AG04450 (cell line): ENCODE measurements around the gene KDELR3. TPM values are rescaled to one million over a fixed set of nuclear protein-coding genes. Genes with fewer than 3 reads are reported as not detected.

Experiments used
- CTCF ChIA-PET: fragments of 300-600, 350-600 bp; formaldehyde crosslinking; extraction: SDS; loops from one replicate; lab custom pipeline; 2022; ENCODE audit warnings: antibody characterized with exemption, inconsistent platforms; lab: Charles Lee
- POLR2A ChIA-PET: fragments of 350-600 bp; formaldehyde crosslinking; extraction: SDS; loops from one replicate; lab custom pipeline; 2021; ENCODE audit warnings: antibody characterized with exemption, inconsistent platforms; lab: Yijun Ruan, JAX
- DNase-seq: peaks from one replicate; pipeline ENCODE4 v3.0.0-alpha.2; 2011; ENCODE audit warnings: low read depth, low spot score
- H3K27ac ChIP-seq: one replicate; pipeline ENCODE4 v1.5.1; 2012; ENCODE audit warnings: low read depth, low read length, control low read depth
- H3K27me3 ChIP-seq: one replicate; pipeline ENCODE4 v1.6.0; 2012; ENCODE audit warnings: low read length; ENCODE audit not compliant: control insufficient read depth, insufficient read depth
- H3K4me3 ChIP-seq: 2 replicates; pipeline ENCODE4 v1.5.1; 2011; ENCODE audit warnings: mild to moderate bottlenecking, low read depth, low read length, control low read depth
- H3K9me3 ChIP-seq: 2 replicates; pipeline ENCODE4 v1.5.1; 2012; ENCODE audit warnings: low read length; ENCODE audit not compliant: control insufficient read depth, insufficient read depth
- CTCF ChIP-seq: IDR thresholded peaks from 2 replicates; pipeline ENCODE4 v1.5.1; 2011; ENCODE audit warnings: low read depth, low read length, control low read depth, inconsistent platforms
- polyA plus RNA-seq: library from polyadenylated mRNA; depleted of rRNA; stranded (reverse); fragments of >200 nt; gene quantifications from 2 replicates; pipeline ENCODE4 v1.2.3, GENCODE V29; 2011

The KDELR3 gene
- polyA plus RNA-seq, 1 experiment = 278 TPM

GRCh38 chr22:38505541-38506117 is 37.7 kb downstream of the KDELR3 start:
- no peak for DNase-seq

GRCh38 chr22:38506118-38506962 is 38.4 kb downstream of the KDELR3 start, which contains the start of gene DDX17:
TSS of gene DDX17 (minus strand) at chr22:38506311.
- H3K4me3 ChIP-seq = peak within 1 kb of the TSS; percentile 83
- peak; percentile 88 for DNase-seq
- ChIA-PET POLR2A (no interaction called here), CTCF (no interaction called here)
- no peak for TF ChIP-seq CTCF
- peak within 1 kb of the TSS; percentile 100 for H3K27ac ChIP-seq
- H3K9me3 ChIP-seq = peaks cover 7% of the 10 kb centered on the region; the same call in 1 of the 2 replicates
- H3K27me3 ChIP-seq = no peaks in the 10 kb centered on the region

More at GRCh38 chr22:38505541-38506117, 37.7 kb downstream of the KDELR3 start:
- Histone ChIP-seq H3K27me3 (no peaks in the 10 kb centered on the region), H3K4me3 (peak overlapping the region; percentile 83), H3K27ac (peak overlapping the region; percentile 98), H3K9me3 (peaks cover 7% of the 10 kb centered on the region; the same call in 1 of the 2 replicates)
- TF ChIP-seq CTCF = no peak
- CTCF ChIA-PET = no interaction called here
- POLR2A ChIA-PET = no interaction called here

GRCh38 chr22:38510416-38510970 is 42.6 kb downstream of the KDELR3 start:
- CTCF ChIA-PET = no interaction called here
- POLR2A ChIA-PET = interaction anchor here (0.6 kb wide), 1 partner anchor 35 kb away, joined by 3 read pairs; no protein-coding TSS in a partner anchor
- peaks cover 7% of the 10 kb centered on the region; the same call in 1 of the 2 replicates for H3K9me3 ChIP-seq

DNA sequence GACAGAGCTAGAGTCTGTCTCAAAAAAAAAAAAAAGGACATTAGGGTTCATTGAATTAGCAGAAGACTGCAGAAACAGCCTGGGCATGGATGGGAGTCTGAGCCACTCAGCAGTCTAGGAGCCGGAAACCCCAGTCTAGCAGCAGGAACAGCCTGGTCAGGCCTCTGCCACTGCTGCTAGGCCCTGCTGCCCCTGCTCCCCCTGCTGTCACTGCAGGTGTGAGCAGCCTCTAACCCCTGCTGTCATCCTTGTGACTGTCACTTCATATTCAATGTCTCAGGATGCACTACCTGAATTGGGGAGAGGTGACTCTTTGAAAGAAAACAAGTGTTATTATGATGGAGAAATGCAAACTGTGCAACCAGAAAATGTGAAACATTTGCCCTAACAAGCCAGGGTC is 45.2 kb downstream of the KDELR3 start:
- Histone ChIP-seq H3K27me3 (no peaks in the 10 kb centered on the region), H3K27ac (no peak overlapping the region), H3K9me3 (no peaks in the 10 kb centered on the region), H3K4me3 (no peak overlapping the region)
- no peak for DNase-seq
- TF ChIP-seq CTCF = no peak
- POLR2A ChIA-PET = no interaction called here
- CTCF ChIA-PET = no interaction called here

More at GRCh38 chr22:38510416-38510970, 42.6 kb downstream of the KDELR3 start:
- Histone ChIP-seq H3K27ac (no peak overlapping the region), H3K27me3 (no peaks in the 10 kb centered on the region), H3K4me3 (no peak overlapping the region)
- DNase-seq = no peak
- TF ChIP-seq CTCF = no peak

GRCh38 chr22:38518620-38519019 is 50.7 kb downstream of the KDELR3 start:
- H3K4me3 ChIP-seq = no peak overlapping the region
- no peak for TF ChIP-seq CTCF
- H3K27ac ChIP-seq = no peak overlapping the region
- DNase-seq = no peak
- H3K27me3 ChIP-seq = peaks cover 4% of the 10 kb centered on the region
- CTCF ChIA-PET = interaction anchor here (1.5 kb wide), 1 partner anchor 53 kb away, joined by 4 read pairs; no protein-coding TSS in a partner anchor
- no peaks in the 10 kb centered on the region for H3K9me3 ChIP-seq
- POLR2A ChIA-PET = no interaction called here
